AG09309 (cell line): Measurements from ENCODE around the gene CCNY.
A peak's percentile ranks its signal among the peaks of the same experiment; 100 is the strongest.

ENCODE experiments used
- DNase-seq: peaks from one replicate; pipeline ENCODE4 v3.0.0-alpha.2; 2010; ENCODE audit warnings: low read depth
- H3K4me3 ChIP-seq: 2 replicates; pipeline ENCODE4 v1.5.1; 2011; ENCODE audit warnings: mild to moderate bottlenecking, low read depth, low read length, moderate library complexity; ENCODE audit not compliant: control insufficient read depth
- TF ChIP-seq, protein P1 (sequence below): IDR thresholded peaks from 2 replicates; pipeline ENCODE4 v1.5.1; 2011; ENCODE audit warnings: mild to moderate bottlenecking, low read depth, low read length, inconsistent platforms; ENCODE audit not compliant: insufficient read depth, control insufficient read depth; ENCODE audit errors: missing control alignments

The CCNY gene

DNA sequence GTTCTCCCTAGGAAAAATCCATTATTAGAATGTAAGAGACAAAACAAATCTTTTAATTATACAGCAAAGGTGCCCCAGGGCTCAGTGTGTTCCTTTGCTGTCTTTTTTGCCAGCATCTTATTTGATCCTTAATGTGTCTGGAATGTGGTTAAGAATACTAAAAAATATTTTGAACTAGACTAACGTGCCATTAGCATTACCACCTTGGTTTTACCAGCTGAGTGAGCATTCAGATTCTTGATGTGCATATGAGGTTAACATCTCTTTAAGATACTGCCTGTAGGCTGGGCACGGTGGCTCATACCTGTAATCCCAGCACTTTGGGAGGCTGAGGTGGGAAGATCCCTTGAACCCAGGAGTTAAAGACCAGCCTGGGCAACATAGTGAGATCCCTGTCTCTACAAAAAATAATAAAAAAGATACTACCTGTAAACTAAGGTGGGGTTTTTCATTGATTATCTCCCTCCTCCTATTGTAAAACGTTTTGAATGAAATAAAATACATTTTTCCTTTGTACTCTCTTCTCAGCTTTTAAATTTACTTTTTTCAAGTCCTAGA is 96.6 kb downstream of the CCNY start:
- TF ChIP-seq, protein P1, sequence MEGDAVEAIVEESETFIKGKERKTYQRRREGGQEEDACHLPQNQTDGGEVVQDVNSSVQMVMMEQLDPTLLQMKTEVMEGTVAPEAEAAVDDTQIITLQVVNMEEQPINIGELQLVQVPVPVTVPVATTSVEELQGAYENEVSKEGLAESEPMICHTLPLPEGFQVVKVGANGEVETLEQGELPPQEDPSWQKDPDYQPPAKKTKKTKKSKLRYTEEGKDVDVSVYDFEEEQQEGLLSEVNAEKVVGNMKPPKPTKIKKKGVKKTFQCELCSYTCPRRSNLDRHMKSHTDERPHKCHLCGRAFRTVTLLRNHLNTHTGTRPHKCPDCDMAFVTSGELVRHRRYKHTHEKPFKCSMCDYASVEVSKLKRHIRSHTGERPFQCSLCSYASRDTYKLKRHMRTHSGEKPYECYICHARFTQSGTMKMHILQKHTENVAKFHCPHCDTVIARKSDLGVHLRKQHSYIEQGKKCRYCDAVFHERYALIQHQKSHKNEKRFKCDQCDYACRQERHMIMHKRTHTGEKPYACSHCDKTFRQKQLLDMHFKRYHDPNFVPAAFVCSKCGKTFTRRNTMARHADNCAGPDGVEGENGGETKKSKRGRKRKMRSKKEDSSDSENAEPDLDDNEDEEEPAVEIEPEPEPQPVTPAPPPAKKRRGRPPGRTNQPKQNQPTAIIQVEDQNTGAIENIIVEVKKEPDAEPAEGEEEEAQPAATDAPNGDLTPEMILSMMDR = no peak
- DNase-seq = no peak
- no peak overlapping the region for H3K4me3 ChIP-seq

DNA sequence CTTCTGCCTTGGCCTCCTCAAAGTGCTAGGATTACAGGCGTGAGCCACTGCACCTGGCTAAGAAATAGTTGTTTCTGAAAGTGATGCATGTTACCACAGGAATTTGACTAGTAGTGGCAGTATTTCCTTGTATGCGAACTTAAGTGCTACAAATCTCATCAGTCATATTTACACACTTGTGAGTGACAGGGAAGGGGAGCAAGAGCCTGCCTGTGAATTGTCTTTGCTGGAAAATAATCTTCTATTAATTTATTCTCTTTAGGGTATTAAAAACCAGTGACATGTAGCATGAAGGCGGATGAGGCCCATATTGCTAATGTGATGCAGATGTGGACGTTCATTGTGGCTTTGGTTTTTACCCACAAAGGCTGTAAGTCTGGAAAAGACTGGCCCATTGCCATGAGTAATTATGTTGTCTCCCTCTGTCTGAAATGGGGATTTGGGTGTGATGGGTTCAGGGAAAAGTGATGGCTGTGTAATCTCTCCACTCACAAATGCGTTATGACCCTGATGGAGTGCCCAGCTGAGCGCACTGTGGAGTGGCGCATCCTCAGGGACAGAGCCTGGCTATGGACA is 97.6 kb downstream of the CCNY start:
- peak; percentile 73 for DNase-seq
- no peak overlapping the region for H3K4me3 ChIP-seq
- TF ChIP-seq, protein P1 = no peak

DNA sequence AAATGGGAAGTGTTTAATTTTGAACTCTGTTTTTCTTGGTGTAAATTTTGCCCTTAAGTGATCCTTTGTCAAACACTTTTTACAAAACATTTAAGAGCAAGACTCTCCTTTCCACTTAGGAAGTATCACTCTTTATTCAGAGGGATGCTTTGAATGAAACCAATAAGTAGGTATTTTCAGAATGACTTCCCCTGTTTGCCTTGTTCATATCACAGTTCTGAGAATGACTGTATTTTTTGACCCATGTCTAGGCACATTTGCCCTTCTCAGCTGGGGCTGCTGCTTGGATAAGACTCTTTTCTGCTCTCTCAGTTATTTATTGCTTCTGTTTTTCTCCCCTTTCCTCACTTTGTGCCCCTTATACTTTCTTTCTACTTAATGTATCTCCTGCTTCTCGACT is 98.2 kb downstream of the CCNY start:
- TF ChIP-seq, protein P1 = no peak
- no peak overlapping the region for H3K4me3 ChIP-seq
- no peak for DNase-seq

DNA sequence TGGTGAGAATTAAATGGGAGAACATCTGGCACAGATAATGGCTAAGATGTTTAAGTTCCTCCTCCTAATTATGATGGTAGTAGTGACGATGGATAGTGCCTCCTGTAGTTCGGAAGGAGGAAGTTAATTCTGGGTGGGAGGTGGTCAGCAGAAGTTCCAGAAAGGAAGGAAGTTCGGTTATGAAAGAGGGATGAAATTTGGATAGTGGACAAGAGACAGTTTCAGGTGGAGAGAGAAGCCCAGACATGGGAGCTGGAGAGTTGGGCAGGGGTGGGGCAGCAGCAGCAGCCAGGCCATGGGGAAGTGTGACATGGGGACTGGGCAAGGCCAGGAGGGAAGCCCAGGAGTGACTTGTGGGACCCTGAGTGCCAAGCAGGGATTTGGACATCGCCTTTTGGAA is 99.5 kb downstream of the CCNY start:
- TF ChIP-seq, protein P1 = no peak
- DNase-seq = no peak
- H3K4me3 ChIP-seq = no peak overlapping the region

DNA sequence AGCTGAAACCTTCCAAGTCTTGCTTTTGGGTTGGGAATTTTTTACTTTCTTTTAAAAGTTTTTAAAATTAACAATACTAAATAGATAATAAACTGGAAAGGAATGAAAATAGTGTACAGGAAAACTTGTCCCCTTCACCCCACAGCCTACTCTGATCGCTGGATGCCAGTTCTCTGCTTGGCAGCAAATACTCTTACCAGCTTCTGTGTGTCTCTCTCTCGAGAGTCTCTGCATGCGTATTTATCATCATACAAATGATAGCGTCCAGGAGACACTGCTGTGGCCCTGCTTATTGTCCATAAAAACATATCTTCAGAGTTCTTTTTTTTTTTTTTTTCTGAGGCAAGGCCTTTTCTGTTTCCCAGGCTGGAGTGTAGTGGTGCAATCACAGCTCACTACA is 101.5 kb downstream of the CCNY start:
- no peak for DNase-seq
- no peak overlapping the region for H3K4me3 ChIP-seq
- TF ChIP-seq, protein P1 = no peak

DNA sequence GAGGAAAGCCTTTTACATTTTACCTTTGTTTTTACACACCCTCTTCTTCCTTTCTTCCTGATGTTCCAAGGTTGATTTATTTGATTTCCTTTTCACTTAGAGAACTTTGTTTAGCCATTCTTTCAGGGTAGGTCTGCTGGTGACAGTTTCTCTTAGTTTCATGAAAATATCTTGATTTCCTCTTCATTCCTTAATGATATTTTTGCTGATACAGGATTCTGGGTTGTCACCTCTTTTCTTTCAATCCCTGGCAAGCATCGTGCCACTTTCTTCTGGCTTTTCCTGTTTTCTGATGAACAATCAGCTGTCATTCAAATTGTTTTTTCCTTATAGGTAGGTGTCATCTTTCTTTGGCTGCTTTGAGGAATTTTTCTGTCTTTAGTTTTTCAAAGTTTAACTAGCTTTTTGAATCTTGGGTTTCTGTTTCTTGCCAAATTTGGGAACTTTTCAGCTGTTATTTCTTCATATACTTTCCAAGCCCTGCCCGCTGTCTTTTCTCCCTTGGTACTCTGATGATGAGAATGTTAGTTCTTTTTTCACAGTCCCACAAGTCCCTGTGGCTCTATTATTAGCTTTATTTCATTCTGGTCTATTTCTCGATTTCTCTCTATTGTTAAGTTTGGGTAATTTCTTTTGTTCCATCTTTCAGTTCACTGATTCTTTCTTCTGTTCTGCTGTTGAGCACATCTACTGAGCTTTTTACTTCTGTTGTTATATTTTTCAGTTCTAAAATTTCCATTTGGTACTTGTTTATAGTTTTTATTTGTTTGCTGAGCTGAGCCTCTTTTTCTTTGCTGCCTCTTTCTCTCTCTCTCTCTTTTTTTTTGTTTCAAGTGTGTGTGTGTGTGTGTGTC is 102.6 kb downstream of the CCNY start:
- TF ChIP-seq, protein P1 = no peak
- DNase-seq = no peak
- no peak overlapping the region for H3K4me3 ChIP-seq
